ENCODE measurements around the gene CLSTN2. TPM values are rescaled to one million over a fixed set of nuclear protein-coding genes. Genes with fewer than 3 reads are reported as not detected.

Gene CLSTN2
- polyA plus RNA-seq, 3 donors: not detected

DNA sequence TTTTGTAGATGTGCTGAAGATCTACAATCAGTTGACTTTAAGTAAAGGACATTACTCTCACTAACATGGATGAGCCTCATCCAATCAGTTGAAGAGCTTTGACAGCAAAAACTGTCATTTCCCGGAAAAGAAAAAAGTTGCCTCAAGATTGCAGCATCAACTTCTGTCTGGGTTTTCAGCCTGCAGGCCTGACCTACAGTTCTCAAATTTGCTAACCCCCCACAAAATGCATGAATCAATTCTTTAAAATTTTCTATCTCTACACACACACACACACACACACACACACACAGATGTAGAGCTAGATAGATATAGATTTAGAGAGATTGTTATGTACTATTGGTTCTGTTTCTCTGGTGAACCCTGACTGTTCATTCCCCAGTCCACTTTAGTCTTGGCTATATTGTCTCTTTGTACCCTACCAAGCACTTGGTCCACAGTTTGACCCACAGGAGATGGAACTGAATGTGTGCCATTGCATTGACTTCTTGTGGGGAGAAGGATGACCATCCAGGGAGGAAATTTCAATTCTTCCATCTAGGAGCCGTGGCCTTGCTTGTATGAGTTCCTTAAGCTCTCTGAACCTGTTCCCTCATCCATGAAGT, 228.3 kb downstream of the CLSTN2 start:
- Histone ChIP-seq H3K9me3 (replicated peaks in 1 of 2; ENCODE audit: control insufficient read depth in 1 of 2, insufficient read depth in 1 of 2, low read length in 2 of 2) (no peaks in the 10 kb centered on the region), H3K4me1 (ENCODE audit: control insufficient read depth in 1 of 2, insufficient read depth in 2 of 2, low read length in 2 of 2) (no peaks in the 10 kb centered on the region), H3K36me3 (replicated peaks in 1 of 2; ENCODE audit: control insufficient read depth in 1 of 2, insufficient read depth in 2 of 2, low read length in 2 of 2) (no peaks in the 10 kb centered on the region), H3K4me2 (replicated peaks; ENCODE audit: extremely low read depth, low read length, poor library complexity, severe bottlenecking) (no peak overlapping the region), H3K79me2 (ENCODE audit: insufficient read depth, low read length) (no peaks in the 10 kb centered on the region), H3K27ac (ENCODE audit: low read depth in 1 of 2, low read length in 2 of 2) (no peak overlapping the region), H3K4me3 (replicated peaks in 1 of 3; ENCODE audit: low read depth in 2 of 3, low read length in 3 of 3) (no peak overlapping the region), H3K9ac (ENCODE audit: insufficient read depth, low read length, poor library complexity, severe bottlenecking) (no peak overlapping the region), H3K27me3 (ENCODE audit: control insufficient read depth in 2 of 2, insufficient read depth in 2 of 2, low read length in 2 of 2) (no peaks in the 10 kb centered on the region), H4K20me1 (ENCODE audit: insufficient read depth, low read length) (no peaks in the 10 kb centered on the region), H2AFZ (ENCODE audit: insufficient read depth, low read depth, low read length, poor library complexity, severe bottlenecking) (no peak overlapping the region)
- peaks cover 0 to 1% (median 0%) of the 10 kb centered on the region in 7 donors for H3K9me3 Mint-ChIP-seq
- no peaks in the 10 kb centered on the region for H3K36me3 Mint-ChIP-seq
- H3K27me3 Mint-ChIP-seq (ENCODE audit: low read depth in 3 of 3): no peaks in the 10 kb centered on the region
- intact Hi-C loops (cut with micrococcal nuclease): no loop called here
- WGBS (ENCODE audit: insufficient coverage): 80% methylated on average over 1 of the region's 2 CpGs
- no peaks in the 10 kb centered on the region for H3K4me1 Mint-ChIP-seq
- DNase-seq: no peak
- TF ChIP-seq, protein P1, sequence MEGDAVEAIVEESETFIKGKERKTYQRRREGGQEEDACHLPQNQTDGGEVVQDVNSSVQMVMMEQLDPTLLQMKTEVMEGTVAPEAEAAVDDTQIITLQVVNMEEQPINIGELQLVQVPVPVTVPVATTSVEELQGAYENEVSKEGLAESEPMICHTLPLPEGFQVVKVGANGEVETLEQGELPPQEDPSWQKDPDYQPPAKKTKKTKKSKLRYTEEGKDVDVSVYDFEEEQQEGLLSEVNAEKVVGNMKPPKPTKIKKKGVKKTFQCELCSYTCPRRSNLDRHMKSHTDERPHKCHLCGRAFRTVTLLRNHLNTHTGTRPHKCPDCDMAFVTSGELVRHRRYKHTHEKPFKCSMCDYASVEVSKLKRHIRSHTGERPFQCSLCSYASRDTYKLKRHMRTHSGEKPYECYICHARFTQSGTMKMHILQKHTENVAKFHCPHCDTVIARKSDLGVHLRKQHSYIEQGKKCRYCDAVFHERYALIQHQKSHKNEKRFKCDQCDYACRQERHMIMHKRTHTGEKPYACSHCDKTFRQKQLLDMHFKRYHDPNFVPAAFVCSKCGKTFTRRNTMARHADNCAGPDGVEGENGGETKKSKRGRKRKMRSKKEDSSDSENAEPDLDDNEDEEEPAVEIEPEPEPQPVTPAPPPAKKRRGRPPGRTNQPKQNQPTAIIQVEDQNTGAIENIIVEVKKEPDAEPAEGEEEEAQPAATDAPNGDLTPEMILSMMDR (IDR thresholded peaks at IDR 0.05): no peak
- H3K27ac Mint-ChIP-seq: no peak overlapping the region
- no peak overlapping the region for H3K4me3 Mint-ChIP-seq

DNA sequence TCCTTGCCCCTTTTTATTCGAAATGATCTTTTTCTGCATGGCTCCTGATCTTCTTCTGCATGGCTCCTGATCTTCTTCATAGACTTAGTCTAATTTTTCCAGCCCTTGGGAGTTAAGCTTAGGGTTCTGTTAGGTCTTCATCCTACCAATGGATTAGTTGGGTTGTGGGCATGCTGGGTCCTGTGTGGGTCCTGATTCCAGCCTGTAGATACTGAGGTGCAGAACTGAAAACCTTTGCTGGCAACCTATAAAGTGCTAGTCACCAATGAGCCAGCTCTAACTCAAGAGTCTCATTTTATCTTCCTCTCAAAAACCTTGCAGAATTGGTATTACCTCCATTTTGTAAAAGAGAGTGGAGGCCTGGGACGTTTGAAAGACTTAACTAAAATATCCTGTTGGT, 229.2 kb downstream of the CLSTN2 start:
- no peak overlapping the region for H3K9ac ChIP-seq (ENCODE audit: insufficient read depth, low read length, poor library complexity, severe bottlenecking)
- intact Hi-C loops (cut with micrococcal nuclease): no loop called here
- Mint-ChIP-seq H3K27ac (no peak overlapping the region), H3K4me1 (no peaks in the 10 kb centered on the region), H3K36me3 (no peaks in the 10 kb centered on the region), H3K9me3 (peaks cover 0 to 1% (median 0%) of the 10 kb centered on the region in 7 donors), H3K4me3 (no peak overlapping the region), H3K27me3 (ENCODE audit: low read depth in 3 of 3) (no peaks in the 10 kb centered on the region)
- no peak overlapping the region for H3K27ac ChIP-seq (ENCODE audit: low read depth in 1 of 2, low read length in 2 of 2)
- H4K20me1 ChIP-seq (ENCODE audit: insufficient read depth, low read length): no peaks in the 10 kb centered on the region
- no peak overlapping the region for H2AFZ ChIP-seq (ENCODE audit: insufficient read depth, low read depth, low read length, poor library complexity, severe bottlenecking)
- WGBS (ENCODE audit: insufficient coverage): no CpG with 5 or more reads among the region's 2 CpGs
- no peak overlapping the region for H3K4me2 ChIP-seq (replicated peaks; ENCODE audit: extremely low read depth, low read length, poor library complexity, severe bottlenecking)
- TF ChIP-seq, protein P1 (IDR thresholded peaks at IDR 0.05): no peak
- H3K36me3 ChIP-seq (replicated peaks in 1 of 2; ENCODE audit: control insufficient read depth in 1 of 2, insufficient read depth in 2 of 2, low read length in 2 of 2): no peaks in the 10 kb centered on the region
- H3K4me1 ChIP-seq (ENCODE audit: control insufficient read depth in 1 of 2, insufficient read depth in 2 of 2, low read length in 2 of 2): no peaks in the 10 kb centered on the region
- no peaks in the 10 kb centered on the region for H3K79me2 ChIP-seq (ENCODE audit: insufficient read depth, low read length)
- no peak for DNase-seq
- no peak overlapping the region for H3K4me3 ChIP-seq (replicated peaks in 1 of 3; ENCODE audit: low read depth in 2 of 3, low read length in 3 of 3)
- H3K27me3 ChIP-seq (ENCODE audit: control insufficient read depth in 2 of 2, insufficient read depth in 2 of 2, low read length in 2 of 2): no peaks in the 10 kb centered on the region
- H3K9me3 ChIP-seq (replicated peaks in 1 of 2; ENCODE audit: control insufficient read depth in 1 of 2, insufficient read depth in 1 of 2, low read length in 2 of 2): no peaks in the 10 kb centered on the region
